Skeletal muscle cell (primary cell): ENCODE results near the gene PER2.
A peak's percentile ranks its signal among the peaks of the same experiment; 100 is the strongest.

Experiments used
- DNase-seq: peaks from one replicate; pipeline ENCODE4 v3.0.0-alpha.2; 2010; ENCODE audit warnings: low read depth
- H3K4me3 ChIP-seq: 2 replicates; pipeline ENCODE4 v1.5.1; 2011; ENCODE audit warnings: low read depth, mild to moderate bottlenecking, control low read depth, low read length, moderate library complexity

PER2 gene

DNA sequence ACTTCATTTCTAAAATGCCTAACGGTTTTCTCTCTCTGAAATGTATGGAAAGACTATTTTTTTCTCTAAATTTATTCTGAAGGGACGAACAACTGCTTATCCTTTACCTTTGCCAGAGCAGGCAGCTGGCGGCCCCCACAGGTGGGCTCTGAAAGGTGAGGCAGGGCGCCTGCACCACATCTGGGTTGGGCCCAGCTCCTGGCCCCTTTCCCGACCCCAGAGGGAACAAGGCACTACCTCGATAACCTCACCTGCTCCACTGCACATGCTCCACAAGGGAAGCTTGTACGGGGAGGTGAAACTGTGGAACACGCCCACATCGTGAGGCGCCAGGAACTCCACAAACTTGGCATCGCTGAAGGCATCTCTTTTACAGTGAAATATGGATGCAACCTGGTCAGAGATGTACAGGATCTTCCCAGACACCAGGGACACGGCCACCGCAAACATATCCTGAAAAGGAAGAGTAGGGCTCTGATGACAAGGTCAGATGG lies 17.3 kb downstream of the PER2 start:
- DNase-seq = no peak
- no peak overlapping the region for H3K4me3 ChIP-seq

DNA sequence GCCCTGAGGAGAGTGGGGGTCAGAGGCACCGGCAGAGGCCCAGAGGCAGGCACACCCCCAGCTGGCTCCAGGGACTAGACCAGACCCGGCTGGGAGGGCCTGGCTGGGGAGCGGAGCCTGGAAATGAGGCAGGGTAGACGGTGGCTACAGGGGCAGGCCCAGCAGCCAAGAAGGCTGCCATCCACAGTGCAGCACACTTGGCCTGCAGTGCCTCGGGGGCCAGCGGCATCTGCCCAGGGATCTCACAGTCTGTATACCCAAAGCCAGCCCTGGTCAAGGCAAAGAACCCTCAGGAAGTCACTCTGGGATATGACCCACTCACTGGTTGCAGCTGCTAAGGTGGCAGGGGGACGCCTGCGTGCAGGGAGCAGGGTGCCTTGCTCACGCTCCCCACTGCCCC lies 17.8 kb downstream of the PER2 start:
- DNase-seq = no peak
- H3K4me3 ChIP-seq = no peak overlapping the region

- DNase-seq = no peak
- H3K4me3 ChIP-seq = no peak overlapping the region
Observed at GRCh38 chr2:238269741-238270140, 18.7 kb downstream of the PER2 start.

GRCh38 chr2:238267884-238268680 lies 20.3 kb downstream of the PER2 start:
- no peak for DNase-seq

GRCh38 chr2:238267341-238267710 lies 21.1 kb downstream of the PER2 start:
- no peak for DNase-seq

More at GRCh38 chr2:238267884-238268680, 20.3 kb downstream of the PER2 start:
- no peak overlapping the region for H3K4me3 ChIP-seq

DNA sequence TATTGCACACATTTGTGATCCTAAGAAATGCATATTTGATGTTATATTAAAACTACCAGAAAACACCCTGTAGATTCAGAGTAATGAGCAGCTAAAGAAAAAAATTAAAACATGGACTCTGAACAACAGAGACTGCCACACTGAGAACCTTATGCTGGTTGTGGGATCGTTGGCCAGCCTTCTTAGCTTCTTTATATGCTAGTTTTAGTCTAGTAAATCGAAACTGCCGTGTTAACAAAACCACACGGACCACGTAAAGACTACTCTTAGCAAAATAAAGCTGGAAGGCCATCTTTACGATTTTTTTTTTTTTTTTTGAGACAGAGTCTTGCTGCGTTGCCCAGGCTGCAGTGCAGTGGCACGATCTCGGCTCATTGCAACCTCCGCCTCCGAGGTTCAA lies 22.8 kb downstream of the PER2 start:
- DNase-seq = no peak
- H3K4me3 ChIP-seq = no peak overlapping the region

More at GRCh38 chr2:238267341-238267710, 21.1 kb downstream of the PER2 start:
- H3K4me3 ChIP-seq = no peak overlapping the region

DNA sequence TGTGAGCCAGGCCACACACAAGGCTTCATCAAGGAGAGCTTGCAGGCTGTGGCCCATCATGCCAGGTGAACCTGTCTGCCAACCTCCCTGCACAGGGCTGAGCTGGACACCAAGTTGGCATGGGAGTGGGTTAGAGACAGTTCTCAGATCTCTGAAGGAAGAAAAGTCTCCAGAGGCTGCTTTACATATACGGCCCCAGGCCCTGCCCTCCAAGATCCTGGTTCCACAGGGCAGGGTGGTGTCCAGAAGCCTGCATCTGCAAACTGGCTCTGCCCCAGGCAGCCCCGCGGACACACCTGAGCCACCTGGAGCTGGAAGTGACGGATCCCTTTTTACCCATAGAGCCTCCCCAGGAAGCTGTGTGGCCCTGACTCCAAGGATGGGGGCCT lies 24.3 kb downstream of the PER2 start:
- DNase-seq = no peak
- no peak overlapping the region for H3K4me3 ChIP-seq

- H3K4me3 ChIP-seq = no peak overlapping the region
- peak; percentile 80 for DNase-seq
Observed at GRCh38 chr2:238263204-238264071, 25.0 kb downstream of the PER2 start.

- H3K4me3 ChIP-seq = no peak overlapping the region
- no peak for DNase-seq
Observed at GRCh38 chr2:238262496-238263122, 25.8 kb downstream of the PER2 start.

DNA sequence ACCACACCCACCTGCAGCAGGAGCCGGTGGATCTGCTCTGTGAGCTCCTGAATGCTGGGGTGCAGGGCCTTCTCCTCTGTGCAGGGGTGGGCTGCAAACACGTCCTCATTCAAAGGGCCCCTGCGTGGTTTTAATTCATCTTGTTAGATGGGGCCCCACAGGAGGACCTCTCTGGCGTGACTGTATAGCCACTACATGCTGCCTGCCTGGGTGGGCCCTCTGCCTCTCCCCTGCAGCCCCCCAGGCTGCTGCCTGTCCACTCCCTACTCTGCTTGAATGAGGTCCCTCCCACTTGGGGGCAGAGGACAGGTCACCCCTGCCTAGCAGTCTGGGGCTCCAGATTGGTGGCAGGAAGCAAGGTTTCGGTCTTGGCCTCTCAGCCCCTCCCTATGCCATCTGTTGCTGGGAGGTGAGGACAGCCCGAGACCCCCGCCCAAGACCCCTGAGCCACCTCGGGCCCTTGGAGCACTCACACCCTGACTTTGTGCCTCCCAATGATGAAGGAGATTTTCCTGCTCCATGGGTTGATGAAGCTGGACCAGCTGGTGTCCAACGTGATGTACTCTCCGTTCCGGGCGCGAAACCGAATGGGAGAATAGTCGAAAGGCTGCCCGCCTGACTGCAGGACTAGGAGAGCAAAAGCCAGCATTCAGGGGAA lies 26.6 kb downstream of the PER2 start:
- no peak for DNase-seq
- H3K4me3 ChIP-seq = no peak overlapping the region

GRCh38 chr2:238260883-238261282 lies 27.5 kb downstream of the PER2 start:
- no peak overlapping the region for H3K4me3 ChIP-seq
- no peak for DNase-seq

- no peak overlapping the region for H3K4me3 ChIP-seq
- no peak for DNase-seq
Observed at GRCh38 chr2:238259061-238260020, 29.1 kb downstream of the PER2 start.

DNA sequence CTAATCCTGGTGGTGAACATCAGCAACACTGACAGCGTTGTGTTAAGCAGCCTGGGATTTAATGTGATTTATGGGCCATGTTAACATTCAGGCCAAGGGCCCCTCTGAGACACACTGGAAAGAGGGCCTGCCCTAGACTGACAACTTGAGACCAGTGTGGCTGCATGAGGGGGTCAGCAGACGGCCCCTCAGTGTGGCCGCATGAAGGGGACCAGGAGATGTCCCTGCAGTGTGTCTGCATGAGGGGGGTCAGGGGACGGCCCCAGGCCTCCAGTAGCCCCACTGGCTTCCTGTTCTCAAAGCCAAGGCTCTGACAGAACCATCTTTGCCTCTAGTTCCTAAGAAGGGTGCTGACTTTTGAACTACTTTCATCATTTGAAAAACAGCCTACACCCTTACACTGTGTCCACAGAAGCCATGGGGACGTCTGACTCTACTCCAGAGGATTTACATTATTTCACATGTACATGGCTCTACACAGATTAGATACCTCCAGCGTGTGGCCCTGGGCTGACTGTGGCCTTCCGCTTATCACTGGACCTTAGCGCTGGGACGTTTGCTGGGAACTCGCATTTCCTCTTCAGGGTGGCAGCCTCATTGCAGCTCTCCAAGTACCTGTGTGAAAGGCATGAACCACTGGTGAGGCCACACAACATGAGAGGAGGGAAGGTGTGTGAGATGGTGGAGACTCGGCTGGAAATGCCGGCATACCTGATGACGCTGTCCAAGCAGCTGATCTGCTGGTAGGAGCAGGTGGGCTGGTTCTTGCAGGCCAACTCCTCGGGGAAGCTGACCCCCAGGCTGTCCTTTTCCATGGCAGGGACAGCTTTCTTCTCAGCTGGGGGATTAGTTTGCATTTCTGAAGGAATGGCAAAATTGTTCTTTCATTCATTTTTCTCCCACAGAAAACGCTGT lies 30.4 kb downstream of the PER2 start:
- H3K4me3 ChIP-seq = no peak overlapping the region

GRCh38 chr2:238256594-238257104 lies 31.8 kb downstream of the PER2 start:
- no peak overlapping the region for H3K4me3 ChIP-seq
- no peak for DNase-seq

More for the DNA sequence above, 30.4 kb downstream of the PER2 start:
- DNase-seq = no peak

- DNase-seq = no peak
- no peak overlapping the region for H3K4me3 ChIP-seq
Observed at GRCh38 chr2:238256111-238256510, 32.3 kb downstream of the PER2 start.

- no peak for DNase-seq
- H3K4me3 ChIP-seq = no peak overlapping the region
Observed at GRCh38 chr2:238255636-238256035, 32.8 kb downstream of the PER2 start.

- H3K4me3 ChIP-seq = no peak overlapping the region
- DNase-seq = no peak
Observed at GRCh38 chr2:238255151-238255551, 33.3 kb downstream of the PER2 start.
